IgD-negative memory B cell (primary cell): ENCODE measurements around the gene SCYL3. TPM values are rescaled to one million over a fixed set of nuclear protein-coding genes. Genes with fewer than 3 reads are reported as not detected.

Experiments
- H3K27ac Mint-ChIP-seq, 3 donors: one replicate each; pipeline ENCODE4 v1.8.0; 2020 to 2022; ENCODE audit warnings: mild to moderate bottlenecking in 3 of 3, mixed read lengths in 3 of 3, moderate library complexity in 1 of 3
- H3K27me3 Mint-ChIP-seq: one replicate; pipeline ENCODE4 v1.8.0; 2021; ENCODE audit warnings: mixed read lengths
- H3K36me3 Mint-ChIP-seq: one replicate; pipeline ENCODE4 v1.8.0; 2020; ENCODE audit warnings: mild to moderate bottlenecking, mixed read lengths
- H3K4me1 Mint-ChIP-seq, 3 donors: one replicate each; pipeline ENCODE4 v1.8.0; 2020 to 2022; ENCODE audit warnings: mixed read lengths in 3 of 3, mild to moderate bottlenecking in 1 of 3
- H3K4me3 Mint-ChIP-seq, 4 donors: one replicate each; pipeline ENCODE4 v1.8.0; 2020 to 2022; ENCODE audit warnings: mild to moderate bottlenecking in 4 of 4, mixed read lengths in 4 of 4, moderate library complexity in 3 of 4
- H3K9me3 Mint-ChIP-seq, 3 donors: one replicate each; pipeline ENCODE4 v1.8.0; 2020 to 2021; ENCODE audit warnings: mixed read lengths in 3 of 3, mild to moderate bottlenecking in 1 of 3
- polyA plus RNA-seq: library from polyadenylated mRNA; unstranded; fragments of 300-500 nt; fragmentation: Illumina TruSeq; gene quantifications from one replicate; pipeline ENCODE4 v1.2.3, GENCODE V29; 2021

SCYL3 gene
- polyA plus RNA-seq, 1 donor from 2014 or later = 15.1 TPM

- no peaks in the 10 kb centered on the region for H3K27me3 Mint-ChIP-seq
- H3K36me3 Mint-ChIP-seq = peaks cover under 1% of the 10 kb centered on the region
- H3K27ac Mint-ChIP-seq = peak overlapping the region in 1 of 3 donors; percentile 73
- H3K9me3 Mint-ChIP-seq = peaks cover 0 to 1% (median 0%) of the 10 kb centered on the region in 3 donors
- H3K4me3 Mint-ChIP-seq = no peak overlapping the region
- H3K4me1 Mint-ChIP-seq = peaks cover 0 to 5% (median 4%) of the 10 kb centered on the region in 3 donors
Observed at GRCh38 chr1:169915150-169915549, 21.5 kb upstream of the SCYL3 start.

- H3K9me3 Mint-ChIP-seq = peaks cover 0 to 1% (median 0%) of the 10 kb centered on the region in 3 donors
- no peaks in the 10 kb centered on the region for H3K27me3 Mint-ChIP-seq
- no peak overlapping the region for H3K27ac Mint-ChIP-seq
- H3K4me1 Mint-ChIP-seq = peaks cover 0 to 5% (median 4%) of the 10 kb centered on the region in 3 donors
- no peak overlapping the region for H3K4me3 Mint-ChIP-seq
- H3K36me3 Mint-ChIP-seq = no peaks in the 10 kb centered on the region
Observed at GRCh38 chr1:169914531-169914930, 20.8 kb upstream of the SCYL3 start.

GRCh38 chr1:169909499-169909898 is 15.8 kb upstream of the SCYL3 start:
- H3K9me3 Mint-ChIP-seq = peaks cover 0 to 1% (median 1%) of the 10 kb centered on the region in 3 donors
- H3K4me1 Mint-ChIP-seq = peaks cover 7 to 12% (median 9%) of the 10 kb centered on the region in 3 donors
- H3K27me3 Mint-ChIP-seq = no peaks in the 10 kb centered on the region
- peaks cover 3% of the 10 kb centered on the region for H3K36me3 Mint-ChIP-seq
- H3K4me3 Mint-ChIP-seq = no peak overlapping the region
- no peak overlapping the region for H3K27ac Mint-ChIP-seq

- peaks cover 4% of the 10 kb centered on the region for H3K36me3 Mint-ChIP-seq
- H3K27me3 Mint-ChIP-seq = peaks cover 10% of the 10 kb centered on the region
- peaks cover 11 to 18% (median 12%) of the 10 kb centered on the region in 3 donors for H3K4me1 Mint-ChIP-seq
- H3K9me3 Mint-ChIP-seq = peaks cover 0 to 1% (median 0%) of the 10 kb centered on the region in 3 donors
- no peak overlapping the region for H3K4me3 Mint-ChIP-seq
- H3K27ac Mint-ChIP-seq = peak overlapping the region in 1 of 3 donors; percentile 56
Observed at GRCh38 chr1:169906938-169907337, 13.2 kb upstream of the SCYL3 start.

- Mint-ChIP-seq H3K27me3 (peaks cover 13% of the 10 kb centered on the region), H3K9me3 (peaks cover 0 to 1% (median 0%) of the 10 kb centered on the region in 3 donors), H3K4me1 (peaks cover 8 to 18% (median 11%) of the 10 kb centered on the region in 3 donors), H3K4me3 (no peak overlapping the region), H3K36me3 (peaks cover 4% of the 10 kb centered on the region), H3K27ac (no peak overlapping the region)
Observed at GRCh38 chr1:169904834-169905233, 11.1 kb upstream of the SCYL3 start.

- Mint-ChIP-seq H3K9me3 (peaks cover 0 to 1% (median 0%) of the 10 kb centered on the region in 3 donors), H3K4me3 (no peak overlapping the region), H3K4me1 (peaks cover 0 to 9% (median 4%) of the 10 kb centered on the region in 3 donors), H3K27me3 (peaks cover 13% of the 10 kb centered on the region), H3K36me3 (peaks cover 4% of the 10 kb centered on the region), H3K27ac (no peak overlapping the region)
Observed at GRCh38 chr1:169902751-169903150, 9.1 kb upstream of the SCYL3 start.

GRCh38 chr1:169901115-169901514 is 7.4 kb upstream of the SCYL3 start:
- H3K4me1 Mint-ChIP-seq = peaks cover 0 to 9% (median 4%) of the 10 kb centered on the region in 3 donors
- peaks cover 0 to 1% (median 0%) of the 10 kb centered on the region in 3 donors for H3K9me3 Mint-ChIP-seq
- peaks cover 13% of the 10 kb centered on the region for H3K27me3 Mint-ChIP-seq
- peaks cover 4% of the 10 kb centered on the region for H3K36me3 Mint-ChIP-seq
- H3K27ac Mint-ChIP-seq = no peak overlapping the region
- H3K4me3 Mint-ChIP-seq = no peak overlapping the region

GRCh38 chr1:169900571-169900970 is 6.9 kb upstream of the SCYL3 start:
- Mint-ChIP-seq H3K9me3 (no peaks in the 10 kb centered on the region), H3K27me3 (peaks cover 13% of the 10 kb centered on the region), H3K36me3 (peaks cover 4% of the 10 kb centered on the region), H3K4me1 (peaks cover 0 to 9% (median 4%) of the 10 kb centered on the region in 3 donors), H3K27ac (no peak overlapping the region), H3K4me3 (no peak overlapping the region)

GRCh38 chr1:169899519-169900217 is 6.0 kb upstream of the SCYL3 start:
- H3K9me3 Mint-ChIP-seq = no peaks in the 10 kb centered on the region
- peaks cover 13% of the 10 kb centered on the region for H3K27me3 Mint-ChIP-seq
- peaks cover 2% of the 10 kb centered on the region for H3K36me3 Mint-ChIP-seq
- no peak overlapping the region for H3K27ac Mint-ChIP-seq
- peaks cover 0 to 9% (median 5%) of the 10 kb centered on the region in 3 donors for H3K4me1 Mint-ChIP-seq
- no peak overlapping the region for H3K4me3 Mint-ChIP-seq

GRCh38 chr1:169896013-169896412 is 2.3 kb upstream of the SCYL3 start:
- H3K4me3 Mint-ChIP-seq = peak overlapping the region in 3 of 4 donors; percentile 31 to 93 (median 64)
- H3K36me3 Mint-ChIP-seq = peaks cover 3% of the 10 kb centered on the region
- no peaks in the 10 kb centered on the region for H3K9me3 Mint-ChIP-seq
- peaks cover 15 to 22% (median 20%) of the 10 kb centered on the region in 3 donors for H3K4me1 Mint-ChIP-seq
- H3K27me3 Mint-ChIP-seq = no peaks in the 10 kb centered on the region
- H3K27ac Mint-ChIP-seq = peak overlapping the region in 1 of 3 donors; percentile 13

GRCh38 chr1:169894424-169895145 is 889 bp upstream of the SCYL3 start:
- H3K27ac Mint-ChIP-seq = peak overlapping the region; percentile 98 to 100 (median 100)
- H3K4me1 Mint-ChIP-seq = peaks cover 22 to 30% (median 30%) of the 10 kb centered on the region in 3 donors
- H3K9me3 Mint-ChIP-seq = no peaks in the 10 kb centered on the region
- no peaks in the 10 kb centered on the region for H3K27me3 Mint-ChIP-seq
- peaks cover 3% of the 10 kb centered on the region for H3K36me3 Mint-ChIP-seq
- peak overlapping the region; percentile 89 to 98 (median 92) for H3K4me3 Mint-ChIP-seq

- no peaks in the 10 kb centered on the region for H3K27me3 Mint-ChIP-seq
- peak overlapping the region; percentile 90 to 98 (median 94) for H3K4me3 Mint-ChIP-seq
- H3K4me1 Mint-ChIP-seq = peaks cover 29 to 40% (median 39%) of the 10 kb centered on the region in 3 donors
- H3K27ac Mint-ChIP-seq = peak overlapping the region; percentile 78 to 100 (median 98)
- H3K36me3 Mint-ChIP-seq = peaks cover 3% of the 10 kb centered on the region
- no peaks in the 10 kb centered on the region for H3K9me3 Mint-ChIP-seq
Observed at GRCh38 chr1:169892927-169893644, 610 bp downstream of the SCYL3 start.

- peaks cover 3% of the 10 kb centered on the region for H3K36me3 Mint-ChIP-seq
- no peaks in the 10 kb centered on the region for H3K27me3 Mint-ChIP-seq
- H3K9me3 Mint-ChIP-seq = no peaks in the 10 kb centered on the region
- peaks cover 29 to 40% (median 39%) of the 10 kb centered on the region in 3 donors for H3K4me1 Mint-ChIP-seq
- peak overlapping the region; percentile 90 to 98 (median 94) for H3K4me3 Mint-ChIP-seq
- peak overlapping the region; percentile 69 to 98 (median 78) for H3K27ac Mint-ChIP-seq
Observed at GRCh38 chr1:169892176-169892926, 1.3 kb downstream of the SCYL3 start.

- H3K9me3 Mint-ChIP-seq = no peaks in the 10 kb centered on the region
- H3K27me3 Mint-ChIP-seq = no peaks in the 10 kb centered on the region
- H3K4me1 Mint-ChIP-seq = peaks cover 29 to 41% (median 39%) of the 10 kb centered on the region in 3 donors
- peak overlapping the region; percentile 53 to 94 (median 86) for H3K4me3 Mint-ChIP-seq
- peak overlapping the region; percentile 69 to 86 (median 77) for H3K27ac Mint-ChIP-seq
- peaks cover 5% of the 10 kb centered on the region for H3K36me3 Mint-ChIP-seq
Observed at GRCh38 chr1:169891539-169891885, 2.2 kb downstream of the SCYL3 start.
